ENCODE measurements around the gene PHF24.

The PHF24 gene

DNA sequence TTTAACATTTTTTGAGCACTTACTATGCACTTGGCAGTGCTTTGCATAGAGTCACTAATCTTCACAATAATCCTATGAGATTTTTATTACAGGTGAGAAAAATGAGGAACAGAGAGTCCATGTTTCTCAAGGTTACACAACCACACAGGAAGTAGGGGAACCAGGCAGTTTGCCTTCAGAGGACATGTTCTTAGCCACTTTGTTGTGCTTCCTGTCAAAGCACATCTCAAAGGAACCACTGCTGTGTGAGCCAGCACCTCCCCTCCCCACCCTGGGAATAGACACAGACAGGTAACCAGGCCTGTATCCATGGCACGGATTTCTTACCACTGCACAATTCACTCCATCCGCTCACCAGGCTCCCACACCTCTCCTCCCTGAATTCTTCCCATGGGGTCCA is 25.1 kb downstream of the PHF24 start:
- no peak for DNase-seq (ENCODE audit: low read depth in 2 of 2)

DNA sequence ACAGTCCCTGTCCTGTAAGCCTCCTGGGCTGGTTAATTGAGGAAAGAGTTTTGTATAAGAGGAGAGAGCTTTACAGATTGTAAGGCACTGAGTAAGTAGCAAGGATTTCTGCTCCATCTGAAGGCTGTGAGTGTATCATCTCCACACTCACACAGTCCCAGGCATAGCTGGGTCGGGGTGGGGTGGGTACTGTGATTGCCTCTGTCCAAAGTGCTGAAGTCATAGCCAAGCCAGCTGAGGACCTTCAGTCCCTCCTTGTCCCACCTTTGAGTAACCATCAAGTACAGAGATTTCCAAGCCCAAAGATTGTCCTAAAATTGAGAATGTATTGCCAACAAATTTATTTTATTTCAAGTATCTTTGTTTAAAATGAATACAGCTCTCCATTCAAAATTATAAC is 26.0 kb downstream of the PHF24 start:
- no peak for DNase-seq (ENCODE audit: low read depth in 2 of 2)

DNA sequence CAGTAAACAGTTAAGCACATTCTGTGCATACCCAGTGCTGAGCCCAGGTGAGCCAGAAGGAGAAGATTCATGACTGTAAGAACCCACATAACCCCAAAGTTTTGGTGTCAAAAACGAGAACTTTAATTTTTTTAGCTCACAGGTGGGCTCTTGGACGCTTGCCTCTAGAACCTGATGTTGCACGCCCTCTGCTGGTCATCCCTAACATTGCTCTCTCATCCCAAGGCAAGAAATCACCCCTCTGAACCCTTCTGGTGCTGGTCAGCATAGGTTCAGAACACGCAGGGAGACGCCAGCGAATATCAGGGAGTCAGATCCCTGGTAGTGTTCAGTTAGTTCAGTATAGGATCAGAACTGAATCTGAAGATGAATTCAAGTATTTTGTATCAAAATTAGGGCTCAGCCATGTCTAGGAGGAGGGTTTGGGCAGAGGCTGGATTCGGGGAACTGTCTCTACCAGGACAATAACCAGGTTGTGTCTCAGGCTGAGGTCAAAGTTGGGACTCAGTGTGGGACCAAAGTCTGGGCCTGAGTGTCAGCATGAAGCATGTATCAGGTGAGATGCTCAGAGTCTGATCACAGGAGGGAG is 27.3 kb downstream of the PHF24 start:
- DNase-seq (ENCODE audit: low read depth in 2 of 2), result no peak

GRCh38 chr9:34986540-34987047 is 28.5 kb downstream of the PHF24 start:
- no peak for DNase-seq (ENCODE audit: low read depth in 2 of 2)

GRCh38 chr9:34987160-34987901 is 29.2 kb downstream of the PHF24 start:
- DNase-seq (ENCODE audit: low read depth in 2 of 2), result no peak

GRCh38 chr9:34988218-34989002 is 30.3 kb downstream of the PHF24 start:
- DNase-seq (ENCODE audit: low read depth in 2 of 2), result no peak

DNA sequence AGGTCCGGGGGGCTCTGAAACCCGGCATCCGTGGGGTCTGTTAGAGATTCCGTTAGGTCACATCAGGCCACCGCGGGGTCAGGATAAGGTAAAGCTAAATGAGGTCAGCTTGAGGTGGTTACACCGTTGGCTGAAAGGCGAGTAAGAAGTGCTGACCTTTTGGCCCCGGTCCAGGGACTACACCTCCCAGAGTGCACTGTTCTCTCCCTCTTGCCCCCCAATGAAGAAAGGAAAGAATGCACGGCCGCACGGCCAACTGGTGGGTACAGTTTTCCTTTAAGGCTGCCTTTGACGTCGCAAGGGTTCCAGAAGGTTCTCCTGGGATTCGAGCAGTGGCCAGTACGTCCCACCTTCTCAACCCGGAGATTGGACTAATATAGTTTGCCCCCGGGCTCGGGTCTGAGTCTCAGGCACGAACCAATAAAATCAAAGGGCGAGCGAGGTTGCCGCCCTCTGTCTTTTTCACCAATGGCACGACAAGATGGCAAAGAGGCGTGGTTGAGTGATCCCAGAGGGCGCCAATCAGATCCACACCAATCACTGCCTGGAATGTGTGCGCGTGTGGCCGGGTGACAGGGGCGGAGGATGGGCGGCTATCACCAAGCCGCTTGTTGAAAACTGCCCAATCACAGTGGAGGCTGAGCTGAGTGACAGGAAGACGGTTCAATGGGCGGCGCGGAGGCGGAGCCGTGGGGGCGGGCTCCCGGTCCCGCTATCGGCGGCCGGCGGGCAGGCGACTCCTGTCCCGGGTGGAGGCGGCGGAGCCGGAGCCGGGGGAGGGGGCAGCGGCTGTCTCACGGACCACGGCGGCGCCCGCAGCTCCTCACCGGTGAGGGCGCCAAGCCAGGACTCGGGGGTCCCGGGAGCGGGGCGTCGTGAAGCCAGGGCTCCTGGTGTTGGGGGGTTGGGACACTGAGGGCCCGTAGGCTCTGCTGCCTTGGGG is 31.2 kb downstream of the PHF24 start, which contains the start of gene DNAJB5:
TSS of gene DNAJB5 (plus strand) at position 743 of the 943 bp plus-strand sequence. CDS start 886 bp downstream, outside the sequence.
- DNase-seq (ENCODE audit: low read depth in 2 of 2), result peak; percentile 99

- no peak for DNase-seq (ENCODE audit: low read depth in 2 of 2)
These were observed 32.0 kb downstream of the PHF24 start for GRCh38 chr9:34989946-34990635.

DNA sequence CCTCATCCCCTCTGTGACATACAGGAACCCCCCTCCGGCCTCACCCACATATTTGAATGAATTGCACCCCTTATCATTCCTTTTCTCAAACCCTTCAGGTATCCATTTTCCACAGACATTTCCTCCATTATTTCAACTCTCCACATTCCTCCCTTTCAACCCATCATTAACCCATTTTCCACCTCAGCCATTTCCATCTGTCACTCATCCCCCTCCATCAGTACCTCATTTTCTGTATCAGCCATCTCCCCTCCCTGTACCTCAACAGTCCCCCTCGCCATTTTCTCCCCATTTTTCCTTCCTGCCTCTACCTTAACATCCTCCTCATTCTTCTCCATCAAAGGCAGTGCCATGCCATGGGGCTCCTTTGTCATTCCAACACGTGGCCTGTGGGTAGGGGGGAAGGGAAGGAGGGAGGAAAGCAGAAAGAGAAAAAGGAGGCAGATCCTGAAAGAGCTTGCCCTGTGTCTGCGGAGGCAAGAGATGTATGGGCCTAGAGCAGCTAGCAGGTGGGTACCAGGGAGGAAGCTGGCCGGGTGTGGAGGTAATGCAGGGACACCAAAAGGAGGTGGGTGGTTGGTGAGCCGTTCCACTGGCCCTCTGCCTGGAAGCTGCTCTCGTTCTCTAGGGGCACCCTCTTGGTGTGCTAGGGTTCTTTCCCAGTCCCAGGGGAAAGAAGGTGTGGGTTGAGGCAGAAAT is 33.0 kb downstream of the PHF24 start:
- DNase-seq (ENCODE audit: low read depth in 2 of 2), result no peak

- no peak for DNase-seq (ENCODE audit: low read depth in 2 of 2)
These were observed 33.7 kb downstream of the PHF24 start for GRCh38 chr9:34991607-34992375.

DNA sequence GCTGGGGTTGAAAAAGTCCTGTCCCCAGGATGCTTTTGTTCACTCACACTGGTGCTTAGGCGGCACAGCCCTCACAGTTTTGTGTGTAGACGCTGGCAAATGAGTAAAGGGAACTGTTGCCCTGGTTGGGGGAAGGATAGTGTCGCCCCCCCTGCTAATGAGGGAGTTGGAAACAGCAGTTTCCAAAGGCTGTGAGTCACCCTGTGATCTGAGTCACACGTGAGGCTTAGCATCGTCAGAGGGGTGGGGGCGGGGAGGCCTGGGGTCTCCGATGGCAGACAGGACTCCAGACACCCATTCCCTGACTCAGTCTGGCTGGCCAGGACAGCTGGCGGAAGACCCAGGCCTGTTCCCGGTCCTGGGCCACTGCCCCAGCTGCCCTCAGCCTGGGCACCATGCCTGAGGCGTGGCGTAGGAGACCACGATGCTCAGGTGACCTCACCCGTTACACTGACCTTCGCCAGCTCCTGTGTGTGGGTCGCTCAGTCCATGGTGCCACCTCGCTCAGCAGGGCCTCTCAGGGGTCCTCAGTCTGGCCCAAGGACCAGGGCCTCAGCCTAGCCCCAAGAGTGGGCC is 34.4 kb downstream of the PHF24 start:
- DNase-seq (ENCODE audit: low read depth in 2 of 2), result peak; percentile 68 to 69

DNA sequence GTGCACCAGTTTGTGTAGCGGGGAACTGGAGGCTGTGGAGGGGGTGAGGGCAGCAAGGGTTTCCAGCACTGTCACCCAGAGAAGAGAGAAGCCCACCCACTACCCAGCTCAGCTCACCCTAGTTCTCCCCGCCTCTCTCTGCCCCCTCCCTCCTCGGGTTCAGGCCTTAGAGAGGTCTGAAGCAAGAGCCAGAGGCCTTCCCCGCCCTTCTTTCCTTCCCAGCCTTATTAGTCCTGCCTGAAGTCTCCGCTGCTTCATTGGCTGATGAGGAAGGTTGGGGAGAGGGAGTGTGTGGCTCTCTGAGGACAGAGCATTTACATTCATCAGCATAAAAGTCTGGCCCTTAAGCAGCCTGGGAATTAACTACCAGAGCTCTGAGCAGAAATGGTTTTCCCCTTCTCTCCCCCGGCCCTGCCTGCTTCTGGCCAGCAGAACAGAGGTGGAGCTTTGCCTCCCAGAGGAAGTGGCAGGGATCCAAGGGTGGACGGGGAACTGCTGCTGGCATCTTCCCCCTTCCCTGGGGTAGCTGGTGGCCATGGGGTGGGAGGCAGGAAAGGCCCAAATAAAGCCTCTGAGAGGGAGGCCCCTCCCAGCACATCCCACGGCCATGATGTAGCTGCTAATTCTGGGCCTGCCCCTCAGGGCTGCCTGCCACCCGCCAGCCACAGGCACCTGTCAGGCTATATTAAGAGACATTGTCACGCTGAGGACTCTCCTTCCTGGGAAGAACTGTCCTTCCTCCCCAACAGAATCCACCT is 35.6 kb downstream of the PHF24 start:
- DNase-seq (ENCODE audit: low read depth in 2 of 2), result no peak

DNA sequence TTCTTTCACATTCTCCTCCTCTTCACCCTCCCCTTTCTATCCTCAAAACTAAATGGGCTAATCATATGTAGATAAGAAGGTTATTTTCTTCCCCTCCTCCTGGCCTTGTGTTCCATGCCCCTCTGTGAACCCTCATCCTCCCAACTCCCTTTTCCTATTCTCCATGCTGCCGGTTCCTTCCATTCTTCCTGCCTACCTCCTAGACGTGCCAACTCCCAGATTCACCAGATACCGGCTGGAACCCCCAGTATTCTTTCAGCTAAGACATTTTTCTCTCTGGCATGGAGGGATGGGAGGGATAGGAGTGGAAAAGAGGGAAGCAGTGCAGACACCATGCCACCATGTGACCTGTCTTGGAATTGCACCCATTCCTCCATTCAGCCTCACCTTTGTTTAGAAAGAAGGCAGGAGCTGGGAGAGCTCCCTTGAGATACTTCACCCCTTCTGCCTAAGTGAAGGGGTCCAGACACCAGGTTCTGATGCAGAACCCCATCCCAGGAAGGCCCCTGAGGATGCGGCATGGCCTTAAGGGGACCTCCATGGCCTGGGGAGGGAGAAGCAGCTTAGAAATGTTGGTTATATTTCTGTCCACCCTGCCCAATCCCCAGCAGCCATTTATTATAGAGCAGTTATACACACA is 36.3 kb downstream of the PHF24 start:
- DNase-seq (ENCODE audit: low read depth in 2 of 2), result no peak

GRCh38 chr9:34994900-34995669 is 37.0 kb downstream of the PHF24 start:
- no peak for DNase-seq (ENCODE audit: low read depth in 2 of 2)

GRCh38 chr9:34995670-34996060 is 37.6 kb downstream of the PHF24 start:
- DNase-seq (ENCODE audit: low read depth in 2 of 2), result no peak

DNA sequence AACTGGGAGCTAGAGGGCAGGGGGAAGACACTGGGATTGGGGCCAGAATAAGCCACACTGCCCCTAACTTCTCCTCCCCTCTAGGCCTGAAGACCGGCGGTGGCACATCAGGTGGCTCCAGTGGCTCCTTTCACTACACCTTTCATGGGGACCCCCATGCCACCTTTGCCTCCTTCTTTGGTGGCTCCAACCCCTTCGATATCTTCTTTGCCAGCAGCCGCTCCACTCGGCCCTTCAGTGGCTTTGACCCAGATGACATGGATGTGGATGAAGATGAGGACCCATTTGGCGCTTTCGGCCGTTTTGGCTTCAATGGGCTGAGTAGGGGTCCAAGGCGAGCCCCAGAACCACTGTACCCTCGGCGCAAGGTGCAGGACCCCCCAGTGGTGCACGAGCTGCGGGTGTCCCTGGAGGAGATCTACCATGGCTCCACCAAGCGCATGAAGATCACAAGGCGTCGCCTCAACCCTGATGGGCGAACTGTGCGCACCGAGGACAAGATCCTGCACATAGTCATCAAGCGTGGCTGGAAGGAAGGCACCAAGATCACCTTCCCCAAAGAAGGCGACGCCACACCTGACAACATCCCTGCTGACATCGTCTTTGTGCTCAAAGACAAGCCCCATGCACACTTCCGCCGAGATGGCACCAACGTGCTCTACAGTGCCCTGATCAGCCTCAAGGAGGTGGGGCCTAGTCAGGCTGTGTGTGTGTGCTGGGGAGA is 38.3 kb downstream of the PHF24 start:
- DNase-seq (ENCODE audit: low read depth in 2 of 2), result no peak

Data from fibroblast of skin of left quadriceps (primary cell).